CD4-positive, alpha-beta T cell treated with Interleukin-15 for 4 hours (primary cell): Measurements from ENCODE around the gene ERGIC3.
"Not testable (repeated sequence)": the region's sequence is repeated elsewhere in the genome, so short reads cannot be mapped to it uniquely, and the experiment has no call there.

Source experiments
- DNase-seq: peaks from one replicate; pipeline ENCODE4 v3.0.0-alpha.2; 2020; ENCODE audit warnings: low spot score

The ERGIC3 gene

GRCh38 chr20:35518955-35519354 is 22.9 kb upstream of the ERGIC3 start:
- DNase-seq = no peak

- DNase-seq = peak; percentile 19
Measured at GRCh38 chr20:35523298-35523888, 18.5 kb upstream of the ERGIC3 start.

GRCh38 chr20:35525639-35526038 is 16.2 kb upstream of the ERGIC3 start:
- no peak for DNase-seq

- DNase-seq = no peak
Measured at GRCh38 chr20:35527122-35527769, 14.6 kb upstream of the ERGIC3 start.

- DNase-seq = no peak
Measured at GRCh38 chr20:35529552-35529951, 12.3 kb upstream of the ERGIC3 start, which contains the start of gene C20orf173. Gene C20orf173 (minus strand): TSS chr20:35529652. CDS start chr20:35529373, 279 bp downstream.

GRCh38 chr20:35539756-35540212 is 2.1 kb upstream of the ERGIC3 start:
- DNase-seq = no peak

GRCh38 chr20:35541118-35541782 is 628 bp upstream of the ERGIC3 start:
- DNase-seq = no peak

- DNase-seq = no peak
Measured at GRCh38 chr20:35542990-35543389, 1.1 kb downstream of the ERGIC3 start.

GRCh38 chr20:35544436-35544835 is 2.6 kb downstream of the ERGIC3 start:
- DNase-seq = no peak

GRCh38 chr20:35544941-35545340 is 3.1 kb downstream of the ERGIC3 start:
- not testable (repeated sequence) for DNase-seq

GRCh38 chr20:35546127-35546526 is 4.2 kb downstream of the ERGIC3 start:
- DNase-seq = no peak

GRCh38 chr20:35547329-35547728 is 5.5 kb downstream of the ERGIC3 start:
- no peak for DNase-seq

- no peak for DNase-seq
Measured at GRCh38 chr20:35551503-35551902, 9.6 kb downstream of the ERGIC3 start.

- DNase-seq = no peak
Measured at GRCh38 chr20:35552914-35553313, 11.0 kb downstream of the ERGIC3 start.

- DNase-seq = not testable (repeated sequence)
Measured at GRCh38 chr20:35555461-35555860, 13.6 kb downstream of the ERGIC3 start.

- no peak for DNase-seq
Measured at GRCh38 chr20:35555951-35556645, 14.2 kb downstream of the ERGIC3 start.

GRCh38 chr20:35556871-35557270 is 15.0 kb downstream of the ERGIC3 start:
- no peak for DNase-seq

GRCh38 chr20:35558451-35558850 is 16.6 kb downstream of the ERGIC3 start:
- DNase-seq = no peak

- no peak for DNase-seq
Measured at GRCh38 chr20:35559042-35559693, 17.3 kb downstream of the ERGIC3 start.

GRCh38 chr20:35560105-35560511 is 18.2 kb downstream of the ERGIC3 start:
- no peak for DNase-seq

GRCh38 chr20:35560541-35560940 is 18.7 kb downstream of the ERGIC3 start:
- no peak for DNase-seq

GRCh38 chr20:35561268-35561667 is 19.4 kb downstream of the ERGIC3 start:
- DNase-seq = peak; percentile 7
